NCI-H446 treated with DMSO at 0.1 percent for 48 hours (cell line): ENCODE measurements around the gene GLE1.

Experiments
- DNase-seq: peaks from one replicate; lab custom pipeline; 2025; lab: John Stamatoyannopoulos, UW

GLE1 gene

GRCh38 chr9:128504485-128505413 is at the start of gene GLE1:
Gene GLE1 (plus strand): TSS chr9:128504719. CDS start chr9:128504806, 87 bp downstream.
- peak; percentile 61 for DNase-seq

- DNase-seq, result no peak
These were observed 49.5 kb upstream of the GLE1 start for GRCh38 chr9:128454991-128455390.

GRCh38 chr9:128455849-128456612 is 48.5 kb upstream of the GLE1 start, which contains the start of gene ODF2:
Gene ODF2 (plus strand): TSS chr9:128456006. CDS start chr9:128456092, 86 bp downstream.
- DNase-seq, result peak; percentile 77

GRCh38 chr9:128456613-128457061 is 47.9 kb upstream of the GLE1 start:
- peak; percentile 38 for DNase-seq

- DNase-seq, result no peak
These were observed 47.3 kb upstream of the GLE1 start for GRCh38 chr9:128457207-128457606.

GRCh38 chr9:128459011-128459410 is 45.5 kb upstream of the GLE1 start:
- DNase-seq, result no peak

GRCh38 chr9:128469070-128469469 is 35.4 kb upstream of the GLE1 start:
- DNase-seq, result no peak

GRCh38 chr9:128470560-128470959 is 34.0 kb upstream of the GLE1 start:
- DNase-seq, result no peak

- no peak for DNase-seq
These were observed 31.4 kb upstream of the GLE1 start for GRCh38 chr9:128473104-128473503.

GRCh38 chr9:128475867-128476266 is 28.7 kb upstream of the GLE1 start:
- no peak for DNase-seq

- DNase-seq, result no peak
These were observed 25.3 kb upstream of the GLE1 start for GRCh38 chr9:128479262-128479661.

GRCh38 chr9:128481561-128481960 is 23.0 kb upstream of the GLE1 start:
- no peak for DNase-seq

- no peak for DNase-seq
These were observed 22.3 kb upstream of the GLE1 start for GRCh38 chr9:128482186-128482585.

GRCh38 chr9:128484686-128485413 is 19.7 kb upstream of the GLE1 start:
- DNase-seq, result no peak

GRCh38 chr9:128485414-128485855 is 19.1 kb upstream of the GLE1 start:
- no peak for DNase-seq

- DNase-seq, result no peak
These were observed 18.3 kb upstream of the GLE1 start for GRCh38 chr9:128486201-128486600.

- no peak for DNase-seq
These were observed 11.1 kb upstream of the GLE1 start for GRCh38 chr9:128493424-128493823.

GRCh38 chr9:128494108-128494745 is 10.3 kb upstream of the GLE1 start:
- no peak for DNase-seq

GRCh38 chr9:128494746-128495129 is 9.8 kb upstream of the GLE1 start:
- no peak for DNase-seq

- DNase-seq, result no peak
These were observed 9.2 kb upstream of the GLE1 start for GRCh38 chr9:128495296-128495695.

GRCh38 chr9:128495804-128496417 is 8.6 kb upstream of the GLE1 start:
- no peak for DNase-seq
